GM19099 (cell line): ENCODE data around the gene PAIP1.

Experiments
- POLR2A ChIP-seq: IDR thresholded peaks from 3 replicates; pipeline ENCODE4 v1.6.1; 2011; ENCODE audit warnings: low read depth; ENCODE audit not compliant: insufficient read length; ENCODE audit errors: extremely low read depth

PAIP1 gene

GRCh38 chr5:43553381-43553780 lies 3.5 kb downstream of the PAIP1 start:
- TF ChIP-seq POLR2A = no peak

GRCh38 chr5:43551731-43552130 lies 5.1 kb downstream of the PAIP1 start:
- TF ChIP-seq POLR2A = no peak

- no peak for TF ChIP-seq POLR2A
Measured at GRCh38 chr5:43548358-43548757, 8.5 kb downstream of the PAIP1 start.

- TF ChIP-seq POLR2A = no peak
Measured at GRCh38 chr5:43547532-43547931, 9.3 kb downstream of the PAIP1 start.

GRCh38 chr5:43543434-43543833 lies 13.4 kb downstream of the PAIP1 start:
- no peak for TF ChIP-seq POLR2A

GRCh38 chr5:43540746-43541145 lies 16.1 kb downstream of the PAIP1 start:
- no peak for TF ChIP-seq POLR2A

GRCh38 chr5:43536972-43537371 lies 19.9 kb downstream of the PAIP1 start:
- TF ChIP-seq POLR2A = no peak

GRCh38 chr5:43533646-43534045 lies 23.2 kb downstream of the PAIP1 start:
- no peak for TF ChIP-seq POLR2A

- TF ChIP-seq POLR2A = no peak
Measured at GRCh38 chr5:43530648-43531047, 26.2 kb downstream of the PAIP1 start.

GRCh38 chr5:43523662-43524072 lies 33.2 kb downstream of the PAIP1 start:
- TF ChIP-seq POLR2A = no peak

- TF ChIP-seq POLR2A = no peak
Measured at GRCh38 chr5:43520615-43521014, 36.3 kb downstream of the PAIP1 start.

GRCh38 chr5:43515678-43516048 lies 41.2 kb downstream of the PAIP1 start:
- TF ChIP-seq POLR2A = no peak

- TF ChIP-seq POLR2A = peak; percentile 91
Measured at GRCh38 chr5:43514816-43515677, 41.8 kb downstream of the PAIP1 start, which contains the start of gene C5orf34. C5orf34 (minus strand) TSS chr5:43515148; CDS start chr5:43509339, 5,809 bp downstream.

GRCh38 chr5:43514471-43514815 lies 42.4 kb downstream of the PAIP1 start:
- TF ChIP-seq POLR2A = no peak

GRCh38 chr5:43514025-43514424 lies 42.9 kb downstream of the PAIP1 start:
- TF ChIP-seq POLR2A = no peak

GRCh38 chr5:43498581-43498980 lies 58.3 kb downstream of the PAIP1 start:
- no peak for TF ChIP-seq POLR2A
